Measurements from ENCODE around the gene LMO7.
"Not testable (repeated sequence)": the region's sequence is repeated elsewhere in the genome, so short reads cannot be mapped to it uniquely, and the experiment has no call there.

The LMO7 gene

GRCh38 chr13:75670496-75670895 lies 34.4 kb downstream of the LMO7 start:
- H3K79me1 ChIP-seq (ENCODE audit: low read length): no peaks in the 10 kb centered on the region
- H3K9ac ChIP-seq (ENCODE audit: low read length): no peak overlapping the region
- WGBS (ENCODE audit: extremely low coverage, insufficient coverage, insufficient read length): no CpG with 5 or more reads among the region's 1 CpG
- H4K12ac ChIP-seq (ENCODE audit: low read depth, low read length): no peak overlapping the region
- no peak overlapping the region for H2BK12ac ChIP-seq (ENCODE audit: low read length)
- no peak overlapping the region for H2AK5ac ChIP-seq (ENCODE audit: low read length)
- H3K23ac ChIP-seq (ENCODE audit: low read length): no peak overlapping the region
- H3K79me2 ChIP-seq (ENCODE audit: control insufficient read depth, insufficient read depth, low read length, poor library complexity): no peaks in the 10 kb centered on the region
- H3K9me3 ChIP-seq (ENCODE audit: insufficient read depth, low read depth, low read length): no peaks in the 10 kb centered on the region
- no peak overlapping the region for H4K91ac ChIP-seq (ENCODE audit: low read depth, low read length)
- H3K4me3 ChIP-seq (ENCODE audit: low read depth, low read length): no peak overlapping the region
- no peak overlapping the region for H4K8ac ChIP-seq (ENCODE audit: low read depth, low read length)
- no peak overlapping the region for H3K4me2 ChIP-seq (ENCODE audit: low read length)
- no peak overlapping the region for H2AFZ ChIP-seq (ENCODE audit: insufficient read depth, low read length, poor library complexity)
- H3K14ac ChIP-seq (ENCODE audit: low read length): no peak overlapping the region
- peaks cover 0 to 1% of the 10 kb centered on the region in 2 experiments for H3K4me1 ChIP-seq (ENCODE audit: control insufficient read depth in 1 of 2, insufficient read depth in 2 of 2, low read length in 2 of 2)
- no peak overlapping the region for H2BK120ac ChIP-seq (ENCODE audit: insufficient read depth, low read length, poor library complexity)
- no peak overlapping the region for H2BK5ac ChIP-seq (ENCODE audit: low read depth, low read length, poor library complexity)
- no peak overlapping the region for H3K4ac ChIP-seq (ENCODE audit: low read depth, low read length)
- H3K27me3 ChIP-seq (ENCODE audit: insufficient read depth, low read length): no peaks in the 10 kb centered on the region
- H3K27ac ChIP-seq (ENCODE audit: low read depth, low read length): no peak overlapping the region
- DNase-seq: no peak
- H3K36me3 ChIP-seq (ENCODE audit: control insufficient read depth in 1 of 2, insufficient read depth in 2 of 2, low read length in 2 of 2): no peaks in the 10 kb centered on the region
- no peak overlapping the region for H3K18ac ChIP-seq (ENCODE audit: low read length)

- Histone ChIP-seq H3K36me3 (ENCODE audit: control insufficient read depth in 1 of 2, insufficient read depth in 2 of 2, low read length in 2 of 2) (no peaks in the 10 kb centered on the region), H4K8ac (ENCODE audit: low read depth, low read length) (no peak overlapping the region), H2AFZ (ENCODE audit: insufficient read depth, low read length, poor library complexity) (no peak overlapping the region), H3K4me1 (ENCODE audit: control insufficient read depth in 1 of 2, insufficient read depth in 2 of 2, low read length in 2 of 2) (peaks cover 0 to 1% of the 10 kb centered on the region in 2 experiments), H3K27me3 (ENCODE audit: insufficient read depth, low read length) (no peaks in the 10 kb centered on the region), H3K79me2 (ENCODE audit: control insufficient read depth, insufficient read depth, low read length, poor library complexity) (no peaks in the 10 kb centered on the region), H3K23ac (ENCODE audit: low read length) (no peak overlapping the region), H3K27ac (ENCODE audit: low read depth, low read length) (no peak overlapping the region), H3K79me1 (ENCODE audit: low read length) (no peaks in the 10 kb centered on the region), H4K91ac (ENCODE audit: low read depth, low read length) (no peak overlapping the region), H2BK5ac (ENCODE audit: low read depth, low read length, poor library complexity) (no peak overlapping the region), H2BK120ac (ENCODE audit: insufficient read depth, low read length, poor library complexity) (no peak overlapping the region), H3K14ac (ENCODE audit: low read length) (no peak overlapping the region), H4K12ac (ENCODE audit: low read depth, low read length) (no peak overlapping the region), H3K9me3 (ENCODE audit: insufficient read depth, low read depth, low read length) (no peaks in the 10 kb centered on the region), H3K4me2 (ENCODE audit: low read length) (no peak overlapping the region), H3K4ac (ENCODE audit: low read depth, low read length) (no peak overlapping the region), H2BK12ac (ENCODE audit: low read length) (no peak overlapping the region), H2AK5ac (ENCODE audit: low read length) (no peak overlapping the region), H3K18ac (ENCODE audit: low read length) (no peak overlapping the region), H3K4me3 (ENCODE audit: low read depth, low read length) (no peak overlapping the region), H3K9ac (ENCODE audit: low read length) (no peak overlapping the region)
- DNase-seq: peak in 1 of 2 donors; percentile 54
These were observed 39.3 kb downstream of the LMO7 start for GRCh38 chr13:75675421-75675820.

- no peaks in the 10 kb centered on the region for H3K36me3 ChIP-seq (ENCODE audit: control insufficient read depth in 1 of 2, insufficient read depth in 2 of 2, low read length in 2 of 2)
- H4K8ac ChIP-seq (ENCODE audit: low read depth, low read length): no peak overlapping the region
- no peak overlapping the region for H2BK12ac ChIP-seq (ENCODE audit: low read length)
- no peak overlapping the region for H3K9ac ChIP-seq (ENCODE audit: low read length)
- H3K18ac ChIP-seq (ENCODE audit: low read length): no peak overlapping the region
- no peak overlapping the region for H4K12ac ChIP-seq (ENCODE audit: low read depth, low read length)
- no peak overlapping the region for H2BK120ac ChIP-seq (ENCODE audit: insufficient read depth, low read length, poor library complexity)
- no peak overlapping the region for H2AK5ac ChIP-seq (ENCODE audit: low read length)
- H3K4ac ChIP-seq (ENCODE audit: low read depth, low read length): no peak overlapping the region
- H3K79me1 ChIP-seq (ENCODE audit: low read length): no peaks in the 10 kb centered on the region
- no peak overlapping the region for H3K4me3 ChIP-seq (ENCODE audit: low read depth, low read length)
- no peak overlapping the region for H2BK5ac ChIP-seq (ENCODE audit: low read depth, low read length, poor library complexity)
- WGBS (ENCODE audit: extremely low coverage, insufficient coverage, insufficient read length): no CpG with 5 or more reads among the region's 1 CpG
- no peaks in the 10 kb centered on the region for H3K27me3 ChIP-seq (ENCODE audit: insufficient read depth, low read length)
- no peak overlapping the region for H3K23ac ChIP-seq (ENCODE audit: low read length)
- H3K4me1 ChIP-seq (ENCODE audit: control insufficient read depth in 1 of 2, insufficient read depth in 2 of 2, low read length in 2 of 2): peaks cover 5 to 6% of the 10 kb centered on the region in 2 experiments
- H2AFZ ChIP-seq (ENCODE audit: insufficient read depth, low read length, poor library complexity): no peak overlapping the region
- no peaks in the 10 kb centered on the region for H3K79me2 ChIP-seq (ENCODE audit: control insufficient read depth, insufficient read depth, low read length, poor library complexity)
- peak in 1 of 2 donors; percentile 39 for DNase-seq
- no peak overlapping the region for H3K14ac ChIP-seq (ENCODE audit: low read length)
- no peaks in the 10 kb centered on the region for H3K9me3 ChIP-seq (ENCODE audit: insufficient read depth, low read depth, low read length)
- H3K27ac ChIP-seq (ENCODE audit: low read depth, low read length): no peak overlapping the region
- no peak overlapping the region for H3K4me2 ChIP-seq (ENCODE audit: low read length)
- no peak overlapping the region for H4K91ac ChIP-seq (ENCODE audit: low read depth, low read length)
These were observed 43.3 kb downstream of the LMO7 start for GRCh38 chr13:75679459-75679858.

DNA sequence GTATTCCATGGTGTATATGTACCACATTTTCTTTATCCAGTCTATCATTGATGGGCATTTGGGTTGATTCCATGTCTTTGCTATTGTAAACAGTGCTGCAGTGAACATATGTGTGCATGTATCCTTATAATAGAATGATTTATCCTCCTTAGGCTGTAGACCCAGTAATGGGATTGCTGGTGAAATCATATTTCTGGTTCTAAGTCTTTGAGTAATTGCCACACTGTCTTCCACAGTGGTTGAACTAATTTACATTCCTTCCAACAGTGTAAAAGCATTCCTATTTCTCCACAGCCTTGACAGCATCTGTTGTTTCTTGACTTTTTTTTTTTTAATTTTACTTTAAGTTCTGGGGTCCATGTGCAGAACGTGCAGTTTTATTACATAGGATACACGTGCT lies 44.1 kb downstream of the LMO7 start:
- H2BK5ac ChIP-seq (ENCODE audit: low read depth, low read length, poor library complexity); H3K4me3 ChIP-seq (ENCODE audit: low read depth, low read length); H3K36me3 ChIP-seq (ENCODE audit: control insufficient read depth in 1 of 2, insufficient read depth in 2 of 2, low read length in 2 of 2); H3K18ac ChIP-seq (ENCODE audit: low read length); H3K9ac ChIP-seq (ENCODE audit: low read length); H4K8ac ChIP-seq (ENCODE audit: low read depth, low read length); H3K79me2 ChIP-seq (ENCODE audit: control insufficient read depth, insufficient read depth, low read length, poor library complexity); H2AK5ac ChIP-seq (ENCODE audit: low read length); H2AFZ ChIP-seq (ENCODE audit: insufficient read depth, low read length, poor library complexity); H3K14ac ChIP-seq (ENCODE audit: low read length); H3K27ac ChIP-seq (ENCODE audit: low read depth, low read length); H3K23ac ChIP-seq (ENCODE audit: low read length); H4K91ac ChIP-seq (ENCODE audit: low read depth, low read length); H3K4me2 ChIP-seq (ENCODE audit: low read length); H4K12ac ChIP-seq (ENCODE audit: low read depth, low read length); H2BK12ac ChIP-seq (ENCODE audit: low read length); H3K9me3 ChIP-seq (ENCODE audit: insufficient read depth, low read depth, low read length); H3K4ac ChIP-seq (ENCODE audit: low read depth, low read length); DNase-seq; H3K27me3 ChIP-seq (ENCODE audit: insufficient read depth, low read length); H3K4me1 ChIP-seq (ENCODE audit: control insufficient read depth in 1 of 2, insufficient read depth in 2 of 2, low read length in 2 of 2); H3K79me1 ChIP-seq (ENCODE audit: low read length); H2BK120ac ChIP-seq (ENCODE audit: insufficient read depth, low read length, poor library complexity): not testable (repeated sequence)
- no CpG with 5 or more reads among the region's 2 CpGs for WGBS (ENCODE audit: extremely low coverage, insufficient coverage, insufficient read length)

All from trophoblast cell (in vitro differentiated cells and primary cell).